RKO (cell line): ENCODE results near the gene TSPEAR.
"Not testable (repeated sequence)": the region's sequence is repeated elsewhere in the genome, so short reads cannot be mapped to it uniquely, and the experiment has no call there.

Experiments used
- DNase-seq: peaks from one replicate; pipeline ENCODE4 v3.0.0-alpha.2; 2016; ENCODE audit warnings: low spot score

The TSPEAR gene

DNA sequence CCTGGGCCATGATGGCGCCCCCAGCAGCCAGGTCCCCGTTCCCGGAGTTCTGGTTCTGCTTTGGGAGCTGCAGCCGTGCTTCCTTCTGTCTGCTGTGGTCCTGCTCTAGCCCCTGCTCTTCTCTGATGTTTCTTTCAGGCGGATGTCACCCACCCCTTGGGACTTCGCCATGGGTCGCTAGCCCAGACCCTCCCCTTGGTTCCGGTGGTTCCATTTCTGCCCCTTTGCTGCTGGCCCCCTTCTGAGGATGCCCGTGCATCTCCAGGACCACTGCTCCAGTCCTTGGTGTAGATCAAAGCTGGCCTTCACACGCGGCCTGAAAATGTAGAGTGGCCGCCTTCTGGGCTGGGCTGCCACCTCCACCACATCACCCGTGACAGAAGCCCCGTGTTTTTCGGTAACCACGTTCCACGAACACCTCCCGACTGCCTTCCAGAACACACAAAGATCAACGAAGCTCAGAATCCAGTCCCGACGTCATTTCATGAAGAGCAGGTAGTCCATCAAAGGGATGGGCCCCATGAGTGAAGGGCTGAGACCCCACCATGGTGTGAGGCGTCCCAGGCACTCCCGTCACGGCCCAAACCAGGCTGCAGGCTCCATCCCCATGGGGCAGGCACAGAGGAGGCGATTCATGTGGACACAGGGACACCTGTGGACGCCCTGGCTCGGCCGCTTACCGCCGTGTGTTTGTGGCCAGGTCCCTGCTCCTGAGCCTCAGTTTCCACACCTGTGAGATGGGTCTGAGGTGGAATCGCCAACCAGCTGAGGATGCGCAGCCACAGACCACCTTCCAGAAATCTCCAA, 195.8 kb downstream of the TSPEAR start:
- DNase-seq, result no peak

DNA sequence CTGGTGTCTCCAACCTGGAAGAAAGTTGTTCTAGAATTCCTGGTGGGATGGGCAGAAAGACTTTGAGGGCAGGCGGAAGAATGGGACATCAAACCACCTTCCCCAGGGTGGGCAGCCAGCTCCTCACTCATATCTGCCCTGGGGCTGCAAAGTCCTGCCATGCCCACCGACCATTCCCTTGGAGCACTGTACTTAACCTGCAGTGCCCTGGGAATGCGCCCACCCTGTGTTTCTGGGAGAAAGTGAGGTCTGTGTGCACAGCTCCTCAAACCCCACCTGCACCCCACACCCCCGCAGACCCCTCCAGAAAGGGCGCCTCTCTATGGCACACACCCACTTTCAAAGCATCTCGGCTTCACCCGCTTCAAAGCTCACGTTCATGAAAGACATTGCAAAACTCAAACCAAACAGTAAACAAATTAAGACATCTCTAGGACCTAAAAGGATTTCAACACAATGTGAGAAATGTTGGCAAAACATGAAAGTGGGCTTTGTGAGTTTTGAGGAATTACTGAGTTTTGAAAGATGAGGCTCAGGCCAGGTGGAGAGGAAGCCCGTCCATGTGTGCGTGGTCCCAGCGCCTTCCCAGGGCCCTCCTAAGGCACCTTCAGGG, 196.5 kb downstream of the TSPEAR start:
- DNase-seq, result no peak

DNA sequence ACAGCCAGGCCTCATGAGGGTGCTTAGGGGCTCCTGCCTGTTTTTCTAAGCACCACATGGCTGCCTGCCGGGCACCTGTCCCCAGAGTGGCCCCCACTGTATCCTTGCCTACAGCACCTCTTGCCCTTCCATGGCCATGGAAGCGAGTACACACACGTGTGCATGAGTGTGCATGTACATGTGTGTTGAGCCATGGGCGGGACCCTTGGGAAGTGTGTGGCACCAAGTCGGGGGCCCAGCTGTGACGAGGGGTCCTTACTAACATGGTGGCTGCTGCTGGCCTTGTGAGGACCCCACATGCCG, 197.2 kb downstream of the TSPEAR start:
- no peak for DNase-seq

DNA sequence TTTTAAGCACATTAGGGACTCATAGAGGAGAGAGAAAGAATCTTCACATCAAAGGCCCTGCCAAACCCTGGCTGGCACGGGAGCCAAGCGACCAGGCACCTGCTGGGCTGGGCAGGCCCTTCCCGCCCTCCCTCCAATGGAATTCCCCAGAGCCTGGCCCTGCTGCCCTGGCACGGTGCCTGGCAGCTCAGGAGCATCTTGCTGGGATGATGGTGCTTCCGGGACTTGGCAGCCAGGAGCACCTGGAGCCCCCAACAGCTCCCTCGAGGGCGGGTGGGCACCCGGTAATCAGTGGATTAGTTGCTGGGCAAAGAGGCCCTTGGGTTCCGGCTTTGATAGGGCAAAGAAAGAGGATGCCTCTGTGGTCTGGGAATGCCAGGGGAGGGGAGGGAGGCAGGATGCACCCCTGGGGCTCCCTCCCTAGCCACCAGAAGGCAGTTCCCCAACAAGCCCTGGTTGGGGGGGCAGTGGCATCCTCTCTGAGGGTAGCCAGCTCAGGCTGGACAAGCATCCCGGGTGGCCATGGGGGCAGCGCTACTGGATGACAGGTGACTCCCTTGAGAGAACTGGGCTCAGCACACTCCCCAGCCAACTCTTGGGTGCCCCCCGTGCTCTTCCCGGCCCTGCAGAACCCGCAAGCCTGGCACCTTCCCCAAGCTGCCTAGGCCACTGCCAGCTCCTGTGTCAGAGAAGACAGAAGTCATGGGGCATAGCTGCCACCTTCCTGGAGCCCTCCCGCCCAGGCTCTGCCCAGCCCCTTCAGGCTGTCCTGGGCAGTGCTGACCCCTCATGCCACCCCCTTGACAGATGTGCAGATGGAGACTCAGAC, 197.8 kb downstream of the TSPEAR start:
- no peak for DNase-seq

DNA sequence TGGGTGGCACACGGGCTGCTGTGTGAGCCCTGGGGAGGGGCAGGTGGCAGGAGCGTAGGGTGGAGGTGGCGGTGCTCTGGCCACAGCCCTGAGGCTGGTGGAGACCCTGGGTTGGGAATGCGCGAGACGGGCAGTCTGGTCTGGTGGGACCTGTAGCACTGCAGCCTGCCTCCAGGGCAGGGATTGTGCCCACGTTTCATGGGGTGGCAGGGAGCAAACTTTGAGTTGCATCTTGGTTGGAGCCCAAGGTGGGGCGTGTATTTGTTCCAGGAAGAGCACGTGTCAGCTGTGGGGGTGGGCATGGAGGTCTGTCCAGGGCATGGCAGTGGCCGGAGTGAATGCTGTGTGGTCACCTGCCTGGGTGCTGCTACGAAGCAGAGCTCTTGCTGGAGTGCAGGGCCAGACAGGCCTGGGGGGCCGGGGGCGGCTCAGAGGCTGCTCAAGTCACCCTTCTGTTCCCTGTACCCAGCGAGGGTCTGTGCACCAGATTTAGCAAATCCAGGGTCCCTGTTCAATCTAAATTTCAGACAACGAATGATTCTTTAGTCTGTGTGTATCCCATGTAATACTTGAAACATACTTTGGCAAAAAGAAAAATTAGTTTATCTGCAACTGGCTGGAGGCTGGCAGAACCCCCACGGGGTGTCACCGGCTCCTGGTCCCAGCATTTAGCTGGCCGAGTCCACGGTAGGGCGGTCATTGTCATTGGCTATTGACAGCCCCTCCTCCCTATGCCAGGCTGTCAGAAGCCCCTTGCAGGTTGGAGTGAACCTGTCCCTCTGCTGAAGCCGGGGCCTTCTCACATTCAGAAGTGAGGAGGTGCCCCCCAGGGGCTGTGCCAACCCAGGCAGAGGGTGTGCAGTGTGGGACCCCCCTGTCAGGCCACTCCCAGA, 198.6 kb downstream of the TSPEAR start:
- DNase-seq, result no peak

DNA sequence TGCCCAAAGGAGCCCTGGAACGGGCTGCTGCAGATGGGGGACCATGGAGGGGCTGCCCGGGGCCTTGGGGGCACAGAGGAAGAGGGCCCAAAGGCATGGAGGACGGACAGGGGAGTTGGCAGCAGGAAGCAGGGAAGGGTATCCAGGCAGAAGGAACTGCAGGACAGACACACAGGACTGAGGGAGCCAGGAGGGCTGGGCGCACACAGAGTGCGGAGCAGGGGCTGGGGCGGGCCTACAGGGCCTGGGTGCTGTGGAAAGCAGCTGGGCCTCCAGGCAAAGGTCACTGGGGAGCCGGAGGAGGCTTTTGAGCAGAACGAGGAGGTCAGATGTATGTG, 199.5 kb downstream of the TSPEAR start:
- no peak for DNase-seq

DNA sequence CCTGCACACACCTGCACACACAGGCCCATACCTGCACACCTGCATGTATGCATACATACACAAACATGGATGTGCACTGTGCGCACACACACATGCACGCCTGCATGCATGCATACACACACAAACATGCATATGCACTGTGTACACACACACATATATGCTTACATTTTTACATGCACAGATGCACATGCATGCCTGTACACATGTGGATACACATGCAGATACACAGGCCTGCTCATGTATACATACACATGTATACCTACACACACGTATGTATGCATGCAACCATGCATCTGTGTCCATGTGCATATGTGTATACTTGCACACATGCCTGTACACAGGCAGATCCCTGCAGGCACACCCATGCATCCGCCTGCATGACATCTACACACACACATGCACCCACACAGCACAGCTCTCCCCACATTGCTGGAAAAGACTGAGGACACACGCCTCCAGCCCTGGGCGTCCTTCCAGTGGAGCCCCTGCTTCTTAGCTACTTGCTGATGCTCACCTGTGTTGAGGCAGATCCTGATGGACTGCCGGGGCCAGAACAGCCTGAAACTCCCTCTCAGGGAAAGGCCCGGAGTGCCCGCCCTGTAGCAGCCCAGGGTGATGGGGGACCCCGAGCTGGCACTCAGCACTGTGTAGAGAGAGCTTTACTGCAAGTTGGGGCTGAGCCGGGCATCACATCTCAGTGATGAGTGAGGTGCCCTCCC, 200.0 kb downstream of the TSPEAR start:
- no peak for DNase-seq

DNA sequence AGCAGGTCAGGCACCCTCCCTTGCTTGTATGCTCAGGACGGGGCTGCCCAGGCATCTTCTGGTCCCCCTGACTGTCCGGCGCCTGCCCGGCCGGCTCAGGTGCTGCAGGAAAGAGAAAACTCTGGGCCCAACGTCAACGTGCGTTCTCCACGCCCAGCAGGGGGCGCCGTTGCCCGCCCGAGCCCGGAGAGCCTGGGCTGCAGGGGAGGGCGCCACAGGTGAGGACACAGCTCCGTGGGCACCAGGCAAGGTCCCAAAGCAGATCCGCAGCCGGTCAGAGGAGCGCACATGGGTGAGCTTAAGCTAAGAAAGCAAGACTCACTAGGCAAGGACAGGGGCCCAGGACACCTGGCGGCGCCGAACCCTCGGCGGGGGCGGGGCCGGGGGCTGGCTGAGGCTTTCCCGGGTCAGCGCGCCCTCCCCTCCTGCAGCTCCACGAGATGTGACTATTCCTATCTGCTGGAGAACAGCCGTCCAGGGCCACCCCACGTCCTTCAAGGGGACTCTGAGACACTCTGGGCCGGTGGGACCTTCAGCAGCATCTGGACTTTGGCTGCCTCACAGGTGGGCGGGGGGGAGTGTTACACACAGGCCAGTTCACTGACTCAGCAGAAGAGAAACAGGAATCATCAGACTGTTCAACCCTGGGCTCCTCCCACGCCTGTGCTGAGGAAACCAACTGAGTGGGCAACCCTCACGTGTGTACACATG, 200.7 kb downstream of the TSPEAR start:
- DNase-seq, result peak; percentile 29

DNA sequence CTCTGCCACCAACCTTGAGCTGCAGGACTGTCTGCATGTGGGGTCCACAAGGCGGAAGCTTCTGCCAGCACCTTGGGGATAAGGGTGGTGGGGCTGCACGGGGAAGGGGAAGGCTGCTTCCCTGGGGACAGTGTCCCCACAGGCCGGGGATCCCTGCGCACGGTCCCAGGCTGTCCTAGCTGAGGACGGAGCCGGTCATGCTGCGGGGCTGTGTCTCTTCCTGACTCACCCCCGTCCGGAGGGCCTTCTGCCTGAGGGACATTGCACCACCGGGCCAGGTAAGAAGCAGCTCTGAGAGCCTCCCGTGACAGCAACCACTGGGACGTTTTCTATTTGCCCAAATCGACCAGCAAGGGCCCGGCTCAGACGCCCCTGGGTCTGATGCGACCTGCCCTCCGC, 201.3 kb downstream of the TSPEAR start:
- no peak for DNase-seq

DNA sequence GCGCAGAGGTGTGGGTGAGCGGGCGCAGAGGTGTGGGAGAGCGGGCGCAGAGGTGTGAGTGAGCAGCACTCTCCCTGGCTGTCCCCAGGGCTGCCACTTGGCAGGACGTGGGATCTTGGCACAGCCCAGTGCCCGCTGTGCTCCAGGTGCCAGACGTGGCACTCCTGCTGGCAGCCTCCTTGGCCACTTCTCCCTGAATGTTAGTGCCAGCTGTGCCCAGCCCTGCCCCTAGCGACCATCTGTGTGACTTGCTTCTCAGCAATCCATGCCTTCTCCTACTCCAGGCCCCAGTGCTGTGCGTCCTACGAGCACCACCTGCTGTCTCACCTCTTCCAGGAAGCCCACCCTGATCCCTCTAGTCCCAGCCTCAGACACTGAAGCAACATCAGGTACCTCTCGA, 201.8 kb downstream of the TSPEAR start:
- peak; percentile 54 for DNase-seq

DNA sequence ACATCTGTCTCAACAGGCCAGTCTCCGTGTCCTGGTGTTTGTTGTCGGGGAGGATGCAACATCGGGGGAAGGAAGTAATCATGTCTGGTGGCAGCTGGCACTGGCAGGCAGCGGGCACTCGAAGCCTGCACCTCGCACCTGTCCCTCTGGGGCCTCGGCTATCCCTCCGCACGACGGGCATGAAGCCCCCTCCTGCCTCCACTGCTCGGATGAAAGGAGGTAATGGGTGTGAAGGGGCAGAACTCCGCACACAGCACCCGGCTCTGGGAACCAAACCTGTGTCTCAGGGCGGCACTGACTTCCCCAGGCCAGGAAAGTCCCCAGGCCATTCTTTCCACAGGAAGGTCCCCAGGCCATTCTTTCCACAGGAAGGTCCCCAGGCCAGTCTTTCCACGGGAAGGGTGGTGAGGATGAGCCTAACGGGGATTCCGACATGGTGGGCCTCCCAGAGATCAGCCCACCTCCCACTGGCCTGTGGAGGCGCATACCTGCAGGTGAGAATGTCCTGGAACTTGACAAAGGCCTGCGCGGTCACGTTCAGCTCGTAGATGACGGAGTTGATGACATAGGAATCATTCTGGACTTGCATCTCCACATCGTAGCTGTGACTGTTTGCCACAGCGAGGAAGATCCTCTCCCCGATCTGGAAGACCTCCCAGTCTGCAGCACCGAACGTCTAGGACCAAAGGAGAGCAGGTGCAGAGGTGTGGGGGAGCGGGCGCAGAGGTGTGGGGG, 202.5 kb downstream of the TSPEAR start:
- no peak for DNase-seq

DNA sequence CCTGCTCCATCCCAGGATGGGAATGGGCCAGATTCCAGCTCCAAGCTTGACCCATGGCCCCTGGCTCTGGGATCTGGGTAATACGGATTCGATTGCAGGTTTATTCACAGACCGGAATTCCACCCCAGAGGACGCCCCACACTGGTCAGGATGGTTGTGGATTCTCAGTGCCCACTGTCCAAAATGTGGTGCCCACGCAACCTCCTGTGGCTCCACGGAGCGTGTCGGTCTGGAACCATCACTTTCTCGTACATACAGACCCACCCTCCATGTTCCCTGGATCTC, 203.0 kb downstream of the TSPEAR start:
- no peak for DNase-seq

DNA sequence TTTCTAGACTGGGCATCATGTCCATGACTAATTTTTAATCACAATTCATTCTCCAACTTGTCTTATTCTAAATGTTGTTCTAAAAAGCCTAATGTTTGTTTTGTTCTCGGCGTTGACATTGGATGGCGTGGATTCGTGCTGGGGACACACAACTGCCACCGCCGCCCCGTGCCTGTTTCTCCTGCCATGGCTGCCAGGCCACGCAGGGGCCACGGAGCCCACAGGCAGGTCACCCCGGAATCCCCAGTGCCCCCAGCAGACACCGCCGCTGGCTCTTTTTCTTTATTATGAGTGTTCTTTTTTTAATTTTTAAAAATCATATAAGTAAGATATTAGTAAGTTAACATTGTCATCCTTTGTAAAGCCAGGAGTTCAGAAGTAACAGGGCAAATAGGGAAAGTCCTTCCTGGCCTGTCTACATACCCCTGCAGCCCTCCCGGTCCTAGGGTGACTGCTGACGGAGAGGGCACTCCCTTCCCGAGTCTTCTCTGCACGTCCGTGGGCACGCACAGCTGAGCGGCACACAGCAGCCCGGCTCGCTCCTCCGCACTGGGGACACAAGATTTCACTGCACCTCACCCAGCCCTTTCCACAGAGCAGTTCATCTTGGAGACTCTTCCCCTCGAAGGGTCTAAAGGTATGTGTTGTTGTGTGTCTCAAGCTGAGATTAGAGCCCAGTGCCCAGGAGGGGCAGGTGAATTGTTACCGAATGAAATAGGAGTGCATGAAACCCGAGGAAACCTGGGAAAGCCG, 203.5 kb downstream of the TSPEAR start:
- DNase-seq, result no peak

DNA sequence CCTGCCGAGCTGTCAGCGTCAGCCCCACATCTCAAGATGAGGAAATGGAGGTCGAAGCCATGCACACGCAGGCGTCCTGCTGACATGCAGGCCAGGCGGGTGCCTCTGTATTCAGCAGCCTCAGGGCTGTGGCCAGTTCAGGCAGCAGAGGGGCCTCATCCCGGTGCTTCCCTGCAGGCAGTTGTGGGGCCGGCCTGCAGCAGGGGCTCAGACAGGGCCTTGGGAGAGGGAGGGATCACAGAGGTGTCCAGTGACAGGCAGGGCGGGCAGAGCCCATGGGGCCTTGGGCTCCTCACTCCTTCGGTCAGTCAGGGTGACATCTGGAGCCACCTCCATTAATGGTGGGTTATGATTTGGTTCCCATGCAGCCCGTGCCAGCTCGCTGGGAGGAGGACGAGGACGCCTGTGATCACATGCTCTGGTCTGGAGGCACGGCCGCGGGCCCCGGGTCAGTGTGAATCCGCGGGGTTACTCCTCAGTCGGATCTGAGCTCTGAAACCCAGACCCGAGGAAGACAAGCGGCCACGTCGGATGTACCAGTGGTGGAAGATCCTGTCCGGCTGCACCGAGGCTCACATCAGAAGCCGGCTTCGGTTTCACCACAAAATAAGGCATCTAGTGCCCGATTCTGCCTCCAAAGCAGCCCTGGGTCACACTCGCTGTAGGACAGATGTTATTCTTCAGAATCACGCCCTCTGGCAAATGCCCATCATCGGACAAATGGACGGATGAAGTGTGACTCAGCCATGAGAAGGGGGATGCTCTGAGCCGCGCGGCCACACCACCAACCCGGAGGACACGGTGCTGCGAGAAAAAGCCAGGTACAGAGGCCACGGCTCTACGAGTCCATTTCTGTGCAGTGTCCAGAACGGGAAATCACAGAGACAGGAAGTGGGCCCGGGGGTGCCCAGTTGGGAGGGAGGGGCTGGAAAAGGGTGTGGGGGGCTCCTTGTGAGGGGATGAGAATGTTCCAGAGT, 204.8 kb downstream of the TSPEAR start:
- no peak for DNase-seq

DNA sequence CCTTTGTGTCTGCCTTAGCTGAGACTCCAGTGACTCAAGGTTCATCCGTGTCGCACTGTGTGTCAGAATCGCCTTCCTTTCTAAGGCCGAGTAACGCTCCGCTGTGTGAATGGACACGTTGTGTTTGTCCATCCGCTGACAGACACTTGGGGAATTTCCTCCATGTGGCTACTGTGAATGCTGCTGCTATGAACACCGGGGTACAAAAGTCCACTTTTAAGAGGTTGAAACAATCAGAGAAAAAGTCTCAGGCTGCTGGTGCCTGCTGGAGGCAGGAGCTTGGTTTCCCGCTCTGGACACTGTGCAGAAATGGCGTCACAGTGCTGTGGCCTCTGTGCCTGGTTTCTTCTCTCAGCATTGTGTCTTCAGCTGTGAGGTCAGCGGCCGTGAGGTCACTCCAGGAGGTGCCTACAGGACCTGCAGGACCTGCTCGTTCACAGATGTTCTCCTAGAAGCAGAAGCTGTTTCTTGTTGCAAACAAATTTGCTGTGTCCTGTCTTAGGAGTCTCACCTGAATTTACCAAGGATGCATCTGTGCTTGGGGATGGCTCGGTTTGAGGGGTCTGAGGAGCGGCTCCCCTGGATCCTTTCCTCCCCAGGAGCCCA, 205.6 kb downstream of the TSPEAR start:
- no peak for DNase-seq

DNA sequence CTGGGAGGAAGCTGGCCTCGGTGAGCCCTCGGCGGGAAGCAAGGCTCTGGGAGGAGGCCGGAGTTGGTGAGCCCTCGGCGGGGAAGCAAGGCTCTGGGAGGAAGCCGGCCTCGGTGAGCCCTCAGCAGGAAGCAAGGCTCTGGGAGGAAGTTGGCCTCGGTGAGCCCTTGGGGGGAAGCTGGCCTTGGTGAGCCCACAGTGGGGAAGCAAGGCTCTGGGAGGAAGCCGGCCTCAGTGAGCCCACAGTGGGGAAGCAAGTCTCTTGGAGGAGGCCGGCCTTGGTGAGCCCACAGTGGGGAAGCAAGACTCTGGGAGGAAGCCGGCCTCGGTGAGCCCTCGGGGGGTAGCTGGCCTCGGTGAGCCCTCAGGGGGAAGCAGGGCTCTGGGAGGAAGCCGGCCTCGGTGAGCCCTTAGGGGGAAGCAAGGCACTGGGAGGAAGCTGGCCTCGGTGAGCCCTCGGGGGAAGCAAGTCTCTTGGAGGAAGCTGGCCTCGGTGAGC, 207.4 kb downstream of the TSPEAR start:
- DNase-seq, result no peak

DNA sequence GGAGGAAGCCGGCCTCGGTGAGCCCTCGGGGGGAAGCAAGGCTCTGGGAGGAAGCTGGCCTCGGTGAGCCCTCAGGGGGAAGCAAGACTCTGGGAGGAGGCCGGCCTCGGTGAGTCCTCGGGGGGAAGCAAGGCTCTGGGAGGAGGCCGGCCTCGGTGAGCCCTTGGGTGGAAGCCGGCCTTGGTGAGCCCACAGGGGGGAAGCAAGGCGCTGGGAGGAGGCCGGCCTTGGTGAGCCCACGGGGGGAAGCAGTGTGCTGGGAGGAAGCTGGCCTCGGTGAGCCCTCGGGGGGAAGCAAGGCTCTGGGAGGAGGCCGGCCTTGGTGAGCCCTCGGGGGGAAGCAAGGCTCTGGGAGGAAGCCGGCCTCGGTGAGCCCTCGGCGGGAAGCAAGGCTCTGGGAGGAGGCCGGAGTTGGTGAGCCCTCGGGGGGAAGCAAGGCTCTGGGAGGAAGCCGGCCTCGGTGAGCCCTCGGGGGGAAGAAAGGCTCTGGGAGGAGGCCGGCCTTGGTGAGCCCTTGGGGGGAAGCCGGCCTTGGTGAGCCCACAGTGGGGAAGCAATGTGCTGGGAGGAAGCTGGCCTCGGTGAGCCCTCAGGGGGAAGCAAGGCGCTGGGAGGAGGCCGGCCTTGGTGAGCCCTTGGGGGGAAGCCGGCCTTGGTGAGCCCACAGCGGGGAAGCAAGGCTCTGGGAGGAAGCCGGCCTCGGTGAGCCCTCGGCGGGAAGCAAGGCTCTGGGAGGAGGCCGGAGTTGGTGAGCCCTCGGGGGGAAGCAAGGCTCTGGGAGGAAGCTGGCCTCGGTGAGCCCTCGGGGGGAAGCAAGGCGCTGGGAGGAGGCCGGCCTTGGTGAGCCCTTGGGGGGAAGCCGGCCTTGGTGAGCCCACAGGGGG, 208.1 kb downstream of the TSPEAR start:
- DNase-seq, result not testable (repeated sequence)
